Effector memory CD4-positive, alpha-beta T cell (primary cell): Measurements from ENCODE around the gene DOCK7.

Experiments
- DNase-seq, 3 donors: peaks; one replicate each; pipeline ENCODE4 v3.0.0-alpha.2; 2020
- H3K27ac ChIP-seq: 2 replicates; pipeline ENCODE4 v1.7.0; 2013; ENCODE audit warnings: mild to moderate bottlenecking, low read length, moderate library complexity; ENCODE audit not compliant: insufficient read depth, poor library complexity, severe bottlenecking
- H3K27me3 ChIP-seq: replicated peaks from 2 replicates; pipeline ENCODE4 v1.7.0; 2013; ENCODE audit warnings: mild to moderate bottlenecking, low read length; ENCODE audit not compliant: insufficient read depth, control insufficient read depth, poor library complexity, severe bottlenecking
- H3K36me3 ChIP-seq: 2 replicates; pipeline ENCODE4 v1.7.0; 2013; ENCODE audit warnings: mild to moderate bottlenecking, low read length, moderate library complexity; ENCODE audit not compliant: control insufficient read depth, insufficient read depth
- H3K4me1 ChIP-seq: 2 replicates; pipeline ENCODE4 v1.7.0; 2013; ENCODE audit warnings: low read length, mild to moderate bottlenecking; ENCODE audit not compliant: control insufficient read depth, insufficient read depth, poor library complexity, severe bottlenecking
- H3K4me3 ChIP-seq: 2 replicates; pipeline ENCODE4 v1.7.0; 2013; ENCODE audit warnings: low read length, low read depth, mild to moderate bottlenecking; ENCODE audit not compliant: insufficient read depth, poor library complexity, severe bottlenecking
- H3K9me3 ChIP-seq: 2 replicates; pipeline ENCODE4 v1.7.0; 2013; ENCODE audit warnings: mild to moderate bottlenecking, low read length, moderate library complexity; ENCODE audit not compliant: control insufficient read depth

The DOCK7 gene

GRCh38 chr1:62406576-62406975 lies 281.6 kb downstream of the DOCK7 start:
- Histone ChIP-seq H3K27me3 (no peaks in the 10 kb centered on the region), H3K27ac (no peak overlapping the region), H3K4me1 (no peaks in the 10 kb centered on the region), H3K9me3 (no peaks in the 10 kb centered on the region), H3K36me3 (no peaks in the 10 kb centered on the region), H3K4me3 (no peak overlapping the region)
- no peak for DNase-seq

- H3K27me3 ChIP-seq = no peaks in the 10 kb centered on the region
- no peak for DNase-seq
- H3K4me3 ChIP-seq = no peak overlapping the region
- no peak overlapping the region for H3K27ac ChIP-seq
- H3K4me1 ChIP-seq = no peaks in the 10 kb centered on the region
- no peaks in the 10 kb centered on the region for H3K36me3 ChIP-seq
- H3K9me3 ChIP-seq = no peaks in the 10 kb centered on the region
Observed at GRCh38 chr1:62405247-62405646, 282.9 kb downstream of the DOCK7 start.
